Right cardiac atrium (tissue), 5 donors: ENCODE measurements around the gene PGAP1. TPM values are rescaled to one million over a fixed set of nuclear protein-coding genes. Genes with fewer than 3 reads are reported as not detected.
A peak's percentile ranks its signal among the peaks of the same experiment; 100 is the strongest.

ENCODE experiments used
- ATAC-seq, 2 donors: fragments of 200-7000 bp; cut with Tn5 transposase; one replicate each; pipeline versions ENCODE4 v1.8.0 to v1.9.1; 2020; ENCODE audit warnings: moderate library complexity in 2 of 2, mild to moderate bottlenecking in 1 of 2
- DNase-seq, 3 donors: peaks; one replicate each; pipeline ENCODE4 v3.0.0-alpha.2; 2020
- H3K27ac ChIP-seq: one replicate; pipeline ENCODE4 v1.5.1; 2013; ENCODE audit warnings: mild to moderate bottlenecking, low read length, control low read depth, moderate library complexity
- H3K27me3 ChIP-seq: one replicate; pipeline ENCODE4 v1.6.1; 2013; ENCODE audit not compliant: control insufficient read depth, insufficient read depth
- H3K4me1 ChIP-seq: one replicate; pipeline ENCODE4 v1.6.1; 2013; ENCODE audit warnings: low read length; ENCODE audit not compliant: control insufficient read depth, insufficient read depth
- H3K4me3 ChIP-seq: one replicate; pipeline ENCODE4 v1.5.1; 2013; ENCODE audit warnings: low read length, control low read depth
- H3K9me3 ChIP-seq: one replicate; pipeline ENCODE4 v1.6.1; 2013; ENCODE audit warnings: low read length; ENCODE audit not compliant: control insufficient read depth
- WGBS: extraction: QIAGEN DNeasy Blood & Tissue Kit; methylation state at CpG from one replicate; pipeline ENCODE4 v1.1.7; 2013; 5-methylcytosine and 5-hydroxymethylcytosine counted together
- intact Hi-C, 4 donors: fragments of 100-400 bp; cut with DNase I; formaldehyde crosslinking; loops; one replicate each; pipeline versions ENCODE4 v1.11.0 to v1.14.0; 2022 to 2023
- polyA plus RNA-seq: library from polyadenylated mRNA; stranded (reverse); fragments of 200-250 nt; gene quantifications from one replicate; pipeline ENCODE4 v1.2.3, GENCODE V29; 2013
- total RNA-seq, 4 donors: library from RNA; stranded (reverse); fragmentation: NEBNext Ultra II Directional; extraction: Animal tissue kit (Norgen Biotek cat#: 25700); gene quantifications; one replicate each; pipeline ENCODE4 v1.2.1, GENCODE V29; 2021
- donor health status: healthy with polysubstance abuse.
- donor health status: DM: no; HTN: yes; CAD: no.
- donor health status: DM: no; HTN: no; CAD: no.
- donor health status: DM: no; HTN: yes; CAD: no; lungs with severe emphysema.
- donor health status: DM: yes; HTN: yes; CAD: no.

PGAP1 gene
- total and polyA plus RNA-seq, 5 donors = 2.2 to 12.5 (median 10.6) TPM

DNA sequence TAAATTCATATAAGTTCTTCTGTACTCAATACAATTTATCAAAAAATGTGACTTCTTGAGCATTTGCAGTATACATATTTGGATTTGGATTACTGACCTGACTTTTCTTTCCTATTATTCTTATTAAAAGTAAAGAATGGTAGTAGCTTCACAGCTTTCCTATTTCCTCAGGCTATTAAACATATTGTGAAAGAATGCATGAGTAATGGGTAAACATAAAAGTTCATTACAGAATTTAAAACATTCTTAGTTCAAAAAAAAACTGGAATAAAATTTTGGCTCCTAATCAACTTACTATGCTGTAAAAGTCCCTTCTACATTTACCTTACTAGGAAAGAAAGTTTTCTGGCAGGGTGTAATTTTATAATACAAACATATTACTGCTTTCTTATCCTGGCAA, 90.1 kb downstream of the PGAP1 start:
- Histone ChIP-seq H3K4me3 (no peak overlapping the region), H3K4me1 (no peaks in the 10 kb centered on the region), H3K27ac (no peak overlapping the region), H3K9me3 (no peaks in the 10 kb centered on the region), H3K27me3 (no peaks in the 10 kb centered on the region)
- intact Hi-C loops = no loop called here
- no peak for ATAC-seq
- DNase-seq = no peak

DNA sequence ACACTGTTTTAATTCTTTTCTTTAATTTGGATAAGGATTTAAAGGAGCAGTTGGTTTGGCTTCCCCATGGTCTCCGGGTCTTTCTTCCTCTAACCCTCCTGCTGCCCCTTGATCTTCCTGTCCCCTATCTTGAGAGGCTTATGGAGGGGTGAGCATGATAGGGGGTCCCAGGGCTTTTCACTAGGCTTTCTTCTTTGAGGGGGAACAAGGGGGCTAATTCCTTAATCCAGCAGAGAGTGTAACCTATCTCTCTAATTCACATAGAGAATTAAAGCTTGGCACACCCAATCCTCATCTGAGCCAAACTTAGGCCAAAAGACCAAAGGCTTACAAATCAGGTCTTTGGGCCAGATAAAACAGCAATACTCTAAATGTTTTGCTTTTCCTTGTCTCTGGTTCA, 95.8 kb downstream of the PGAP1 start:
- H3K9me3 ChIP-seq = no peaks in the 10 kb centered on the region
- H3K27me3 ChIP-seq = no peaks in the 10 kb centered on the region
- H3K27ac ChIP-seq = no peak overlapping the region
- no peak overlapping the region for H3K4me3 ChIP-seq
- H3K4me1 ChIP-seq = peaks cover 2% of the 10 kb centered on the region
- intact Hi-C loops = no loop called here
- 87% methylated on average over 1 of the region's 1 CpG for WGBS
- ATAC-seq = no peak
- no peak for DNase-seq

GRCh38 chr2:196827356-196827755, 99.2 kb downstream of the PGAP1 start:
- DNase-seq (no peak), ATAC-seq (no peak)
- intact Hi-C loops = no loop called here
- 78% methylated on average over 2 of the region's 2 CpGs for WGBS
- H3K27ac ChIP-seq = no peak overlapping the region
- H3K27me3 ChIP-seq = no peaks in the 10 kb centered on the region
- peaks cover 2% of the 10 kb centered on the region for H3K4me1 ChIP-seq
- no peaks in the 10 kb centered on the region for H3K9me3 ChIP-seq
- no peak overlapping the region for H3K4me3 ChIP-seq

GRCh38 chr2:196823750-196824522, 102.6 kb downstream of the PGAP1 start:
- ATAC-seq = no peak
- DNase-seq = no peak
- no peaks in the 10 kb centered on the region for H3K9me3 ChIP-seq
- H3K4me3 ChIP-seq = no peak overlapping the region
- H3K27ac ChIP-seq = no peak overlapping the region
- no peaks in the 10 kb centered on the region for H3K27me3 ChIP-seq
- no peaks in the 10 kb centered on the region for H3K4me1 ChIP-seq
- intact Hi-C loops = no loop called here

DNA sequence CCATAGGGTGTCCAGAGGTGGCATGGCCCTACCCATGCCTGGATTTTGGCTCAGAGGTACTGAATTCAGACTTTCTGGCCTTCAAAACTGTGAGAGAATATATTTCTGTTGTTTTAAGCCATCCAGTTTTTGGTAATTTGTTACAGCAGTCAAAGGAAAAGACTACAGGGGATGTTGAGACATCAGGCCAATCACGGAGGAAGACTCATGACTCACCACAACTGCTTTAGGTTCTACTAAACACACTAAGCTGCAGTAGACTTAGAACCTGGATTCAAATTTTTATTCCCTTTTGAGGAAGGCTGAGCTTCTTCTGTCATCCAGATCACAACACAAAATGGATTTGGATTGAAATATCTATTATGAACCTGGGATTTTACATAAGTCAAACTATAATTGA, 105.3 kb downstream of the PGAP1 start:
- no peaks in the 10 kb centered on the region for H3K4me1 ChIP-seq
- no peak overlapping the region for H3K4me3 ChIP-seq
- intact Hi-C loops = no loop called here
- no peaks in the 10 kb centered on the region for H3K27me3 ChIP-seq
- no peak for DNase-seq
- 86% methylated on average over 1 of the region's 1 CpG for WGBS
- no peak for ATAC-seq
- H3K27ac ChIP-seq = no peak overlapping the region
- no peaks in the 10 kb centered on the region for H3K9me3 ChIP-seq

GRCh38 chr2:196809260-196809659, 117.2 kb downstream of the PGAP1 start, which contains the start of gene C2orf66:
TSS of gene C2orf66 (minus strand) at chr2:196809355. CDS start at chr2:196809336, 19 bp downstream.
- 66% methylated on average over 1 of the region's 1 CpG for WGBS
- Histone ChIP-seq H3K4me1 (no peaks in the 10 kb centered on the region), H3K27me3 (no peaks in the 10 kb centered on the region), H3K4me3 (no peak within 1 kb of the TSS), H3K9me3 (no peaks in the 10 kb centered on the region), H3K27ac (no peak within 1 kb of the TSS)
- ATAC-seq (no peak), DNase-seq (no peak)
- intact Hi-C loops = no loop called here

GRCh38 chr2:196808083-196808665, 118.3 kb downstream of the PGAP1 start:
- ATAC-seq = no peak
- H3K4me1 ChIP-seq = no peaks in the 10 kb centered on the region
- no peak overlapping the region for H3K4me3 ChIP-seq
- 26% methylated on average over 2 of the region's 2 CpGs for WGBS
- H3K9me3 ChIP-seq = no peaks in the 10 kb centered on the region
- intact Hi-C loops = no loop called here
- no peaks in the 10 kb centered on the region for H3K27me3 ChIP-seq
- no peak overlapping the region for H3K27ac ChIP-seq
- DNase-seq = no peak

DNA sequence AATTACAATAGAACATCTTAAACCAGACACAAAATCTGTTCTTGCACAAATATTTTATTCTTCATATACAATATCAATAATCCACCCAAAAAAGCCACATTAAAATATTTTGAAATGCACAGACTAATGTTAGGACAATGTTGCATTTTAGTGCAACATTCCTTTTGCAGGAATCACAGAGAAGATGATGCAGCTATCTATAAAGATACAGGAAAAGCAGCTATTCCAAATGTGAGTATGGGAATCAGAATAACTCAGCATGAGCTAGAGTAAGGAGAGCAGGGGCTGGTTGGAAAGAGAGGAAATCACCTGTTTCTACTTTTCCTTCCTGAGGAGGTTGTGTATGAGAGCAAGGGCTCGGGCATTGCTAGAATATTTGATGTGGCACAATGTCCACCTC, 122.1 kb downstream of the PGAP1 start:
- Histone ChIP-seq H3K4me1 (no peaks in the 10 kb centered on the region), H3K27me3 (no peaks in the 10 kb centered on the region), H3K4me3 (no peak overlapping the region), H3K9me3 (no peaks in the 10 kb centered on the region), H3K27ac (no peak overlapping the region)
- intact Hi-C loops = no loop called here
- DNase-seq (no peak), ATAC-seq (no peak)
- 49% methylated on average over 1 of the region's 1 CpG for WGBS

DNA sequence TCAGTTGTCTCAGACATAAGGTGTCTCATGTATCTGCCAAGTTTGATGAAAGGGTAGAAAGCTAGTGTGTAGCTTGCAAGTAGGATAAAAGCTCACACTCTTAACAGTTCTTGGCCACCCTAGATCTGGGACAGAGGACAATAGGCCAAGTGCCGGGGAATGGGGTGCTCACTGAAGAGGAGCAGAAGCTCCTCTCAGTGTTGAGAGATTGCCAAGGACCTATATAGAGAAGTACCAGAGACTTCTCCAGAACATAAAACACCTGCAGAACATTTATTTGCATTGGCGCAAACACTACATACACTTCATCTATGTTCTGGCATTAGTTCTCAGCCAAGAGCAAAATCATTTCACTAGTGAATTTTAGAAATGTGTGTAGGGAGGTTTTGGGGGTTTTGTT, 124.1 kb downstream of the PGAP1 start:
- no peaks in the 10 kb centered on the region for H3K9me3 ChIP-seq
- DNase-seq (no peak), ATAC-seq (no peak)
- H3K4me3 ChIP-seq = no peak overlapping the region
- no peaks in the 10 kb centered on the region for H3K27me3 ChIP-seq
- 91% methylated on average over 2 of the region's 2 CpGs for WGBS
- H3K4me1 ChIP-seq = no peaks in the 10 kb centered on the region
- intact Hi-C loops = no loop called here
- H3K27ac ChIP-seq = no peak overlapping the region

GRCh38 chr2:196801674-196802261, 124.7 kb downstream of the PGAP1 start:
- H3K27me3 ChIP-seq = no peaks in the 10 kb centered on the region
- no peak for ATAC-seq

DNA sequence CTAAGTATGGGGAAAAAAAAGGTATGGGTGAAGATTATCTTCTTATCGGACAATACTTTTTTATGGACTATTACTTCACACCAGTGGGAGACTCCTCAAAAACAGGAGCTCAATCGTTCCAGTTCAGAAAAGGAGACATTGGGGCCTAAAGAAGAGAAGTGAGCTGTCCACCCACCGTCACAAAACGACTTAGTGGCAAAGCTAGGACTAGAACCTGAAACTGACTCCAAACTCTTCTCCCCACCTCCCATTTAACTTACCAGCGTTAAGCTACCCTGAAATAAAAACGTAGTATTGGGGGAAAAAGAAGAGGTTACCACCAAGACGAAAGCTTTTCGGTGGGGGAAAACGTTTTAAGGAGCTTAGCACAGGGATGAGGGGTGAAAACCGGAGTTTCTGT, 127.5 kb downstream of the PGAP1 start:
- Histone ChIP-seq H3K4me1 (no peaks in the 10 kb centered on the region), H3K4me3 (peak overlapping the region; percentile 98), H3K27ac (peak overlapping the region; percentile 90), H3K9me3 (no peaks in the 10 kb centered on the region), H3K27me3 (no peaks in the 10 kb centered on the region)
- 7% methylated on average over 10 of the region's 10 CpGs for WGBS
- DNase-seq = no peak
- intact Hi-C loops = no loop called here
- peak; percentile 5 to 9 for ATAC-seq

More at GRCh38 chr2:196801674-196802261, 124.7 kb downstream of the PGAP1 start:
- intact Hi-C loops = no loop called here
- 28% methylated on average over 2 of the region's 2 CpGs for WGBS
- no peak overlapping the region for H3K27ac ChIP-seq
- H3K4me3 ChIP-seq = no peak overlapping the region
- no peaks in the 10 kb centered on the region for H3K4me1 ChIP-seq
- DNase-seq = no peak
- no peaks in the 10 kb centered on the region for H3K9me3 ChIP-seq
